Activated naive CD4-positive, alpha-beta T cell treated with anti-CD3 and anti-CD28 coated beads for 36 hours (primary cell): ENCODE measurements around the gene PRRT1B. TPM values are rescaled to one million over a fixed set of nuclear protein-coding genes. Genes with fewer than 3 reads are reported as not detected.

Source experiments
- total RNA-seq, 2 experiments: library from RNA; stranded (reverse); gene quantifications; one replicate each; pipeline ENCODE4 v1.2.3, GENCODE V29; 2021

PRRT1B gene
- total RNA-seq, 2 experiments from 2014 or later, result not detected

Other genes with a start within 250 kb of the PRRT1B start
- gene PRRC2B, start 151.4 kb upstream of the PRRT1B start, total RNA-seq, result 100 to 1,000 TPM; 157 to 171 TPM
- 10 to 100 TPM; 28.7 to 33.8 TPM for gene POMT1, start 42.6 kb upstream of the PRRT1B start, total RNA-seq
- gene UCK1, start 14.3 kb upstream of the PRRT1B start, total RNA-seq, result 10 to 100 TPM; 18.7 to 21.7 TPM
- 10 to 100 TPM; 55.9 to 59.9 TPM for gene RAPGEF1, start 194.6 kb downstream of the PRRT1B start, total RNA-seq